ENCODE measurements around the gene EEF1AKMT2. TPM values are rescaled to one million over a fixed set of nuclear protein-coding genes. Genes with fewer than 3 reads are reported as not detected.

EEF1AKMT2 gene
- total and polyA plus RNA-seq, 2 donors: 22.3 to 27.3 TPM

DNA sequence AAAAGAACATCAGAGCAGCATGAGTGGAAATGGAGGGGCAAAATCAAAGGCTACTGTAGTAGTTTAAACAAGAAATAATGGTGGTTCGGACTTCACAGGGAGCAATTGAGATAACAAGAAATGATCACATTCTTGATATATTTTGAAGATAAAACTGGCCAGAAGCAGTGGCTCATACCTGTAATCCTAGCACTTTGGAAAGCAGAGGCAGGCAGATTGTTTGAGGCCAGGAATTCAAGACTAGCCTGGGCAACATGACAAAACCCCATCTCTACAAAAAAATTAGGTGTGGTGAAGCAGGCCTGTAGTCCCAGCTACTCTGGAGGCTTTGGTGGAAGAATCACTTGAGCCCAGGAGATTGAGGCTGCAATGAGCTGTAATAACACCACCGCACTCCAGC lies 22.9 kb downstream of the EEF1AKMT2 start:
- no peak for DNase-seq (ENCODE audit: low read depth in 6 of 9, low spot score in 9 of 9)
- Histone ChIP-seq H3K4me1 (ENCODE audit: control insufficient read depth in 2 of 2, insufficient read depth in 2 of 2, low read length in 2 of 2) (no peaks in the 10 kb centered on the region), H3K27me3 (ENCODE audit: control insufficient read depth in 2 of 2, insufficient read depth in 1 of 2, low read length in 1 of 2) (no peaks in the 10 kb centered on the region), H3K4me3 (ENCODE audit: low read length in 2 of 2) (no peak overlapping the region), H3K36me3 (ENCODE audit: control insufficient read depth in 2 of 2, insufficient read depth in 2 of 2, low read length in 1 of 2) (peaks cover 4 to 25% of the 10 kb centered on the region in 2 donors), H3K27ac (ENCODE audit: low read depth in 1 of 2, low read length in 1 of 2) (no peak overlapping the region), H3K9me3 (ENCODE audit: control insufficient read depth in 2 of 2, insufficient read depth in 1 of 2, low read length in 1 of 2) (no peaks in the 10 kb centered on the region)
- 96% methylated on average over 2 of the region's 2 CpGs for WGBS

DNA sequence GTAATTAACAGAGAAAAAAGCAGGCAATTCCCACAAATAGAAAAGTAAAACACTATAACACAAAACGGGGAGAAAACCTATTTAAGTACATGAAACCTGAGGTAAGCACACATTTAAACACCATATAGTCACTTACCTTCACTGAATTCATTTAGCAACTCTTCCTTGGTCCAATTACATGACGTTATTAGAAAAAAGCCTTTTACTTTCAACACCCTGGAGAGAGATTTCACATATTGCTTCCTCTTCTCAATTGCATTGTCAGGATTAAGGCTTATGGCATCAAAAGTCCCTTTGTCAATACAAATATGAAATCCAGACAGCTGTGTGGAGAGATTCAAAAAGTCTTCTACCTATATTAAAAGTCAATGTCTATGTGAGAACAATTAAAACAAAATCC lies 26.4 kb downstream of the EEF1AKMT2 start:
- no peak for DNase-seq (ENCODE audit: low read depth in 6 of 9, low spot score in 9 of 9)
- H3K9me3 ChIP-seq (ENCODE audit: control insufficient read depth in 2 of 2, insufficient read depth in 1 of 2, low read length in 1 of 2): no peaks in the 10 kb centered on the region
- no peaks in the 10 kb centered on the region for H3K27me3 ChIP-seq (ENCODE audit: control insufficient read depth in 2 of 2, insufficient read depth in 1 of 2, low read length in 1 of 2)
- H3K4me3 ChIP-seq (ENCODE audit: low read length in 2 of 2): no peak overlapping the region
- H3K4me1 ChIP-seq (ENCODE audit: control insufficient read depth in 2 of 2, insufficient read depth in 2 of 2, low read length in 2 of 2): no peaks in the 10 kb centered on the region
- WGBS: 99% methylated on average over 2 of the region's 2 CpGs
- peaks cover 10 to 12% of the 10 kb centered on the region in 2 donors for H3K36me3 ChIP-seq (ENCODE audit: control insufficient read depth in 2 of 2, insufficient read depth in 2 of 2, low read length in 1 of 2)
- H3K27ac ChIP-seq (ENCODE audit: low read depth in 1 of 2, low read length in 1 of 2): no peak overlapping the region

DNA sequence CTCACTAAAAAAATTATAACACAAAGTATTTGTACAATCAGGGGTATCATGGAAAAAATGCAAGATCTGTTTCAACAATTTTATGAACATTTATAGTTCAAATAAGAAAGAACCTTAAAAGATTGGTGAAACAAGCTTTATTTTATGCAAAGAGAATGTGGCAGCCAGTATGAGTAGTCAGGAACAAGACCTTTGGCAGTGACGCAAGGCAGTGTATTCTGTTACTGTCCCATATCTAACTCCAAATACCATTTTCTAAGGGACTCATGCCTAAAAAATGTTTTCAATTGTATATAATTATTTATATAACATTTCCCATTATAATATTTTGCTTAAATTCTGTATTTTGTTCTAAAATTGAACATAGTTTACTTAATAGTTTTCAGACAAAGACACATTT lies 28.4 kb downstream of the EEF1AKMT2 start:
- peaks cover 10 to 21% of the 10 kb centered on the region in 2 donors for H3K36me3 ChIP-seq (ENCODE audit: control insufficient read depth in 2 of 2, insufficient read depth in 2 of 2, low read length in 1 of 2)

DNA sequence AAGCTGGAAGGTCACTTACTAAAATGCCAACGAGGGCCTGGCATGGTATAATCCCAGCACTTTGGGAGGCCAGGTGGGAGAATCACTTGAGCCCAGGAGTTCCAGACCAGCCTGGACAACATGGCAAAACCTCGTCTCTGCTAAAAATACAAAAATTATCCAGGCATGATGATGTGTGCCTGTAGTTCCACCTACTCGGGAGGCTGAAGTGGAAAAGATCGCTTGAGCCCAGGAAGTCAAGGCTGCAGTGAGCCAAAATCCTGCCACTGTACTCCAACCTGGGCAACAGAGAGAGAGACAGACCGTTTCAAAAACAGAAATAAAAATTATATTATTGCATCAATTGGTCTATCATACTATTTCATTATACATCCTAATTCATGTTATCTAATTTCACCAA lies 29.4 kb downstream of the EEF1AKMT2 start:
- Histone ChIP-seq H3K4me3 (ENCODE audit: low read length in 2 of 2) (no peak overlapping the region), H3K4me1 (ENCODE audit: control insufficient read depth in 2 of 2, insufficient read depth in 2 of 2, low read length in 2 of 2) (no peaks in the 10 kb centered on the region), H3K27ac (ENCODE audit: low read depth in 1 of 2, low read length in 1 of 2) (no peak overlapping the region), H3K27me3 (ENCODE audit: control insufficient read depth in 2 of 2, insufficient read depth in 1 of 2, low read length in 1 of 2) (no peaks in the 10 kb centered on the region), H3K36me3 (ENCODE audit: control insufficient read depth in 2 of 2, insufficient read depth in 2 of 2, low read length in 1 of 2) (peaks cover 10 to 22% of the 10 kb centered on the region in 2 donors), H3K9me3 (ENCODE audit: control insufficient read depth in 2 of 2, insufficient read depth in 1 of 2, low read length in 1 of 2) (no peaks in the 10 kb centered on the region)
- DNase-seq (ENCODE audit: low read depth in 6 of 9, low spot score in 9 of 9): no peak
- WGBS: 96% methylated on average over 5 of the region's 5 CpGs

More for the DNA sequence above, 28.4 kb downstream of the EEF1AKMT2 start:
- DNase-seq (ENCODE audit: low read depth in 6 of 9, low spot score in 9 of 9): no peak
- 99% methylated on average over 1 of the region's 1 CpG for WGBS
- H3K4me1 ChIP-seq (ENCODE audit: control insufficient read depth in 2 of 2, insufficient read depth in 2 of 2, low read length in 2 of 2): no peaks in the 10 kb centered on the region
- no peaks in the 10 kb centered on the region for H3K27me3 ChIP-seq (ENCODE audit: control insufficient read depth in 2 of 2, insufficient read depth in 1 of 2, low read length in 1 of 2)
- no peak overlapping the region for H3K27ac ChIP-seq (ENCODE audit: low read depth in 1 of 2, low read length in 1 of 2)
- H3K9me3 ChIP-seq (ENCODE audit: control insufficient read depth in 2 of 2, insufficient read depth in 1 of 2, low read length in 1 of 2): no peaks in the 10 kb centered on the region
- no peak overlapping the region for H3K4me3 ChIP-seq (ENCODE audit: low read length in 2 of 2)

DNA sequence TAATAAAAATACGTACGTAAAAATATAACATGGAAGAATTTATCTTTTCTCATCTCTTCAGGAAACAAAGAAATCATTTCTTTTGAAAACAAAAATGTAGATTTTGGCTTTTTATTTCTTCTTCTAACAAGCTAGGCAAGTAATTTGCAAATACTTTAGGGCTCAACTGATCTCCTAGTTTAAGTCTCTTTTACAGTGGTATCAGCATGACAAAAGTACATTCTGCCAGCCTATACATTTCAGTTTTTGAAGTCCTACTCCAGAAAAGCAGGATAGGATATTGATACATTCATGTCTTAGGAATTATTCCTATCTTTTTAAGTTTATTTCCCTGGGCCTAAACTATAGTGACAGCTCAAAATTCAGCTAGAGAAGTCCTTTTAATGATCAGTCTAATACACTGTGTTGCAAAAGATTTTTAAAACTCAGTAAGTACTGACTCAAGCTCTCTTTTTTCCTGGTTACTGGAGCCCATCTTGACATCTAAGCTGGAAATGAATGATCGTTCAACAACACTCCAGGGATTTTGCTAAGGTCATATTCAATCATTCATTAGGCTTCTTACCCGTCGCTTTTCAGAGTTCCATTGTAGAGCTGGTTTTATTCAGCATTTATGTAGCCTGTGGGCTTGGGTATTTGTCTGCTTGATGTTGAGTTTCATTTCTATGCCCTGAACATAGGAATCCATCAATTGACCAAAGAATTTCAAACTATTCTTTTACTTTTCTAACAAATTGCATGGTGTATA lies 35.4 kb downstream of the EEF1AKMT2 start:
- no peak overlapping the region for H3K27ac ChIP-seq (ENCODE audit: low read depth in 1 of 2, low read length in 1 of 2)
- H3K36me3 ChIP-seq (ENCODE audit: control insufficient read depth in 2 of 2, insufficient read depth in 2 of 2, low read length in 1 of 2): peaks cover 3 to 26% of the 10 kb centered on the region in 2 donors
- WGBS: 96% methylated on average over 5 of the region's 5 CpGs

DNA sequence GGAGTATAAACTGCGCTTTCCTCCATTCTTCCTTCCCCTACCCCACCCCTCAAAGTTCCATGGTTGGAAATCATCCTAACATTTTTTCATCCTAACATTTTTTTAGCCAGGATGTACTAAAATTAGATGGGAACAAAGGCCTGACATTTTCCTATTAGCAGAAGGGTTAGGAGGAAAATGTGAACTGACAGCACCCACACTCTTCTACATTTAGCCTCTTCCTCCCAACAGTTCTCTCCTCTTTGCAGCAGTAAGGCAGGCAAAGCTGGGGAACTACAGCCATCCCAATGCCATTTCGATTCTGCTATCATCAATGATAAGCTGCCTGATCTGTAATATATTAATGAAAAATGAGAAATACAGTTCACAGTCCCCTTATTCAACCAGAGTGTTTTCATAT lies 36.1 kb downstream of the EEF1AKMT2 start:
- DNase-seq (ENCODE audit: low read depth in 6 of 9, low spot score in 9 of 9): no peak
- Histone ChIP-seq H3K27ac (ENCODE audit: low read depth in 1 of 2, low read length in 1 of 2) (no peak overlapping the region), H3K36me3 (ENCODE audit: control insufficient read depth in 2 of 2, insufficient read depth in 2 of 2, low read length in 1 of 2) (peaks cover 3 to 26% of the 10 kb centered on the region in 2 donors), H3K27me3 (ENCODE audit: control insufficient read depth in 2 of 2, insufficient read depth in 1 of 2, low read length in 1 of 2) (no peaks in the 10 kb centered on the region), H3K9me3 (ENCODE audit: control insufficient read depth in 2 of 2, insufficient read depth in 1 of 2, low read length in 1 of 2) (no peaks in the 10 kb centered on the region), H3K4me3 (ENCODE audit: low read length in 2 of 2) (no peak overlapping the region), H3K4me1 (ENCODE audit: control insufficient read depth in 2 of 2, insufficient read depth in 2 of 2, low read length in 2 of 2) (no peaks in the 10 kb centered on the region)
- WGBS: 96% methylated on average over 2 of the region's 2 CpGs

More for the DNA sequence above, 35.4 kb downstream of the EEF1AKMT2 start:
- Histone ChIP-seq H3K4me3 (ENCODE audit: low read length in 2 of 2) (no peak overlapping the region), H3K4me1 (ENCODE audit: control insufficient read depth in 2 of 2, insufficient read depth in 2 of 2, low read length in 2 of 2) (no peaks in the 10 kb centered on the region), H3K27me3 (ENCODE audit: control insufficient read depth in 2 of 2, insufficient read depth in 1 of 2, low read length in 1 of 2) (no peaks in the 10 kb centered on the region), H3K9me3 (ENCODE audit: control insufficient read depth in 2 of 2, insufficient read depth in 1 of 2, low read length in 1 of 2) (no peaks in the 10 kb centered on the region)
- DNase-seq (ENCODE audit: low read depth in 6 of 9, low spot score in 9 of 9): no peak

DNA sequence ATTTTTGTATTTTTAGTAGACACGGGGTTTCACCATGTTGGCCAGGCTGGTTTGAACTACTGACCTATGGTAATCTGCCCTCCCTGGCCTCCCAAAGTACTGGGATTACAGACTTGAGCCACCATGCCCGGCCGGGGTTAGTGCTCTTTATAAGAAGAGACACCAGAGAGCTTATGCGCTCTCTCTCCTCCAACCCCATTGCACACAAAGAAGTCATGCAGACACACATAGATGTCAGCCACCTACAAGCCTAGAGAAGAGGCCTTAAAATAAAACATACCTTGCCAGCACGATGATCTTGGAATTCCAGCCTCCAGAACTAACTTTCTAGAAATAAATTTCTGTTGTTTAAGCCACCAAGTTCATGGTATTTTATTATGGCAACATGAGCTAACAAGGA lies 37.5 kb downstream of the EEF1AKMT2 start:
- Histone ChIP-seq H3K36me3 (ENCODE audit: control insufficient read depth in 2 of 2, insufficient read depth in 2 of 2, low read length in 1 of 2) (peaks cover 3 to 20% of the 10 kb centered on the region in 2 donors), H3K9me3 (ENCODE audit: control insufficient read depth in 2 of 2, insufficient read depth in 1 of 2, low read length in 1 of 2) (no peaks in the 10 kb centered on the region), H3K27ac (ENCODE audit: low read depth in 1 of 2, low read length in 1 of 2) (no peak overlapping the region), H3K4me1 (ENCODE audit: control insufficient read depth in 2 of 2, insufficient read depth in 2 of 2, low read length in 2 of 2) (no peaks in the 10 kb centered on the region), H3K4me3 (ENCODE audit: low read length in 2 of 2) (no peak overlapping the region), H3K27me3 (ENCODE audit: control insufficient read depth in 2 of 2, insufficient read depth in 1 of 2, low read length in 1 of 2) (no peaks in the 10 kb centered on the region)
- no peak for DNase-seq (ENCODE audit: low read depth in 6 of 9, low spot score in 9 of 9)
- WGBS: 98% methylated on average over 5 of the region's 5 CpGs

DNA sequence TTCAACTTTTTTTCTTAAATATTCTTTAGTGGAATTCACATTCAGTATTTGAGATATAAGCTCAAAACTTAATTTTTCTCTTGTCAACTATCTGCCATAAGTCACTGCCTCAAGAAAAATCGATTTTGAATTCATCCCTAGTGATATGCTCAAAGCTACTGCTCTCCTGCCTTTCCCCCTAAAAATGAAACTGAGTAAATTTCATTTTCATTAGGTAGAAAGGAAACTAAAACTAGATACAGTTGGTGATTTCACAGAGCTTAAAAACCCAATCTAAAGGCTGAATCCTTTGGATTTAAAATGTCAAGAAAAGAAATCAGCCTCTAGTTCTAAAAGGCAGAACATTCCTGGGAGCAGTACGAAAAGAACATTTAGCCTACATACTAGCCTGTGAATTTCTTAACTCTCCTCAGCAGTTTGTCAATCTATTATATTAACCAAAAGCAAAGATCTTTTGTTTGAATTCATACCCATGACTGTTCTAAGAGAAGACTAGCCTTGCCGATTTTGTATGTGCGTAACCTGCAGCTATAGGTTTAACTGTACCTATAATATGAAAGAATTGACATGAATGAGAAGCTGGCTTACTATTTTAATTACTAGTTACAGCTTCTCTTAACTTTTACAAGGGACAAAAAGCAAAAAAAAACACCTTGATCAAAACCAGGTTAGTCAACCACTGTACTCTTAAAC lies 42.6 kb downstream of the EEF1AKMT2 start:
- H3K27ac ChIP-seq (ENCODE audit: low read depth in 1 of 2, low read length in 1 of 2): peak overlapping the region in 1 of 2 donors; percentile 24
- peaks cover under 1 to 10% of the 10 kb centered on the region in 2 donors for H3K36me3 ChIP-seq (ENCODE audit: control insufficient read depth in 2 of 2, insufficient read depth in 2 of 2, low read length in 1 of 2)
- H3K4me3 ChIP-seq (ENCODE audit: low read length in 2 of 2): no peak overlapping the region
- H3K4me1 ChIP-seq (ENCODE audit: control insufficient read depth in 2 of 2, insufficient read depth in 2 of 2, low read length in 2 of 2): peaks cover 0 to 4% of the 10 kb centered on the region in 2 donors
- 80% methylated on average over 4 of the region's 4 CpGs for WGBS
- H3K27me3 ChIP-seq (ENCODE audit: control insufficient read depth in 2 of 2, insufficient read depth in 1 of 2, low read length in 1 of 2): no peaks in the 10 kb centered on the region
- DNase-seq (ENCODE audit: low read depth in 6 of 9, low spot score in 9 of 9): no peak
- no peaks in the 10 kb centered on the region for H3K9me3 ChIP-seq (ENCODE audit: control insufficient read depth in 2 of 2, insufficient read depth in 1 of 2, low read length in 1 of 2)

DNA sequence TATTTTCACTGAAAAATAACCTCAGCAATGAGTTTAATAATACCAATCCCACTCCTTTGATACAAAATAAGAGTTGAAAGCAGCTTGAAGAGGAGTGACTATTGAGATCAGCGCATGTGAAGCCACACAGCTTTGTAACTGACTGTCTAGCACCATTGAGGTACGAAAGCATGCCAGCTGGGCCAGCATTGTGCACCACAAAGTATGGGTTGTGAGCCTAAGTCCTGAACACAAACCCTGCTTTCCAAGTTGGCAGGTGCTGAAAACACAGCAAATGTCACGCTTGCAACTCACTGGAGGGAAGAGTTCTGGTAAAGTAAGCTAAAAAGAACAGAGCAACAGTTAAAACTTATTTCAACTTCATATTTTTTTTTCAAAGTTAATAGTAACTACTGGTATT lies 43.5 kb downstream of the EEF1AKMT2 start:
- H3K4me1 ChIP-seq (ENCODE audit: control insufficient read depth in 2 of 2, insufficient read depth in 2 of 2, low read length in 2 of 2): peaks cover 0 to 4% of the 10 kb centered on the region in 2 donors
- peaks cover 0 to 5% of the 10 kb centered on the region in 2 donors for H3K36me3 ChIP-seq (ENCODE audit: control insufficient read depth in 2 of 2, insufficient read depth in 2 of 2, low read length in 1 of 2)
- 83% methylated on average over 3 of the region's 3 CpGs for WGBS
- peak in 1 of 9 donors; percentile 69 for DNase-seq (ENCODE audit: low read depth in 6 of 9, low spot score in 9 of 9)
- no peak overlapping the region for H3K27ac ChIP-seq (ENCODE audit: low read depth in 1 of 2, low read length in 1 of 2)
- no peaks in the 10 kb centered on the region for H3K27me3 ChIP-seq (ENCODE audit: control insufficient read depth in 2 of 2, insufficient read depth in 1 of 2, low read length in 1 of 2)
- H3K9me3 ChIP-seq (ENCODE audit: control insufficient read depth in 2 of 2, insufficient read depth in 1 of 2, low read length in 1 of 2): no peaks in the 10 kb centered on the region
- H3K4me3 ChIP-seq (ENCODE audit: low read length in 2 of 2): no peak overlapping the region
